CD14-positive monocyte (primary cell): ENCODE measurements around the gene STH. TPM values are rescaled to one million over a fixed set of nuclear protein-coding genes. Genes with fewer than 3 reads are reported as not detected.

Experiments
- DNase-seq, 3 donors: peaks; one replicate each; pipeline ENCODE4 v3.0.0-alpha.2; 2011 to 2022
- H2AFZ ChIP-seq: 2 replicates; pipeline ENCODE4 v1.6.0; 2012; ENCODE audit warnings: mild to moderate bottlenecking, low read depth, low read length, inconsistent platforms; ENCODE audit not compliant: insufficient read depth, poor library complexity, severe bottlenecking
- H3K27ac ChIP-seq, 2 donors: 1 replicate in 1 of 2; 2 replicates in 1 of 2; pipeline ENCODE4 v1.5.1; 2012 to 2013; ENCODE audit warnings: low read length in 2 of 2, control low read depth in 1 of 2, inconsistent platforms in 1 of 2, low read depth in 1 of 2, mild to moderate bottlenecking in 1 of 2
- H3K27me3 ChIP-seq, 2 donors: one replicate each; pipeline versions ENCODE4 v1.6.0 to v1.6.1; 2011 to 2013; ENCODE audit warnings: low read length in 2 of 2; ENCODE audit not compliant: control insufficient read depth in 2 of 2, insufficient read depth in 2 of 2
- H3K36me3 ChIP-seq, 2 donors: replicated peaks in 1 of 2; 1 replicate in 1 of 2; 2 replicates in 1 of 2; pipeline versions ENCODE4 v1.5.1 to v1.6.1; 2012 to 2013; ENCODE audit warnings: low read length in 2 of 2, control low read depth in 1 of 2, inconsistent platforms in 1 of 2, mild to moderate bottlenecking in 1 of 2; ENCODE audit not compliant: insufficient read depth in 2 of 2, control insufficient read depth in 1 of 2
- H3K4me1 ChIP-seq, 2 donors: 1 replicate in 1 of 2; 2 replicates in 1 of 2; pipeline versions ENCODE4 v1.5.1 to v1.6.1; 2012 to 2013; ENCODE audit warnings: low read length in 2 of 2, control low read depth in 1 of 2, inconsistent platforms in 1 of 2, mild to moderate bottlenecking in 1 of 2, moderate library complexity in 1 of 2; ENCODE audit not compliant: insufficient read depth in 2 of 2, control insufficient read depth in 1 of 2
- H3K4me2 ChIP-seq: replicated peaks from 2 replicates; pipeline ENCODE3; 2012; ENCODE audit warnings: low read length, moderate library complexity, mild to moderate bottlenecking; ENCODE audit not compliant: poor library complexity, severe bottlenecking; ENCODE audit errors: extremely low read depth
- H3K4me3 ChIP-seq, 3 experiments: fragments of 200-600 bp in 1 of 3; sonication (generic) in 1 of 3; replicated peaks in 1 of 3; 1 replicate in 2 of 3; 2 replicates in 1 of 3; pipeline ENCODE4 v1.5.1; 2011 to 2013; ENCODE audit warnings: low read length in 3 of 3, mild to moderate bottlenecking in 3 of 3, control low read depth in 2 of 3, low read depth in 2 of 3, inconsistent platforms in 1 of 3, moderate library complexity in 1 of 3
- H3K79me2 ChIP-seq: 2 replicates; pipeline ENCODE4 v1.6.0; 2012; ENCODE audit warnings: mild to moderate bottlenecking, control low read depth, inconsistent platforms, low read length, moderate library complexity; ENCODE audit not compliant: insufficient read depth
- H3K9ac ChIP-seq: 2 replicates; pipeline ENCODE4 v1.6.0; 2017; ENCODE audit warnings: low read length, mild to moderate bottlenecking; ENCODE audit not compliant: insufficient read depth, poor library complexity, severe bottlenecking
- H3K9me3 ChIP-seq, 2 donors: replicated peaks in 1 of 2; 1 replicate in 1 of 2; 2 replicates in 1 of 2; pipeline versions ENCODE4 v1.5.1 to v1.6.1; 2012 to 2013; ENCODE audit warnings: low read length in 2 of 2, control low read depth in 1 of 2; ENCODE audit not compliant: control insufficient read depth in 1 of 2, insufficient read depth in 1 of 2
- H4K20me1 ChIP-seq: 2 replicates; pipeline ENCODE4 v1.6.0; 2012; ENCODE audit warnings: mild to moderate bottlenecking, low read length, control low read depth, moderate library complexity; ENCODE audit not compliant: insufficient read depth
- H3K27ac Mint-ChIP-seq, 7 donors: one replicate each; pipeline ENCODE4 v1.8.0; 2020; ENCODE audit warnings: mild to moderate bottlenecking in 7 of 7, mixed read lengths in 7 of 7, moderate library complexity in 6 of 7, inconsistent platforms in 2 of 7
- H3K27me3 Mint-ChIP-seq, 3 donors: one replicate each; pipeline ENCODE4 v1.8.0; 2021 to 2022; ENCODE audit warnings: low read depth in 3 of 3, mild to moderate bottlenecking in 3 of 3, mixed read lengths in 3 of 3, moderate library complexity in 3 of 3, inconsistent platforms in 1 of 3
- H3K36me3 Mint-ChIP-seq, 2 donors: one replicate each; pipeline ENCODE4 v1.8.0; 2020; ENCODE audit warnings: mixed read lengths in 2 of 2, inconsistent platforms in 1 of 2, mild to moderate bottlenecking in 1 of 2
- H3K4me1 Mint-ChIP-seq: one replicate; pipeline ENCODE4 v1.8.0; 2020; ENCODE audit warnings: mild to moderate bottlenecking, mixed read lengths
- H3K4me3 Mint-ChIP-seq, 2 donors: one replicate each; pipeline ENCODE4 v1.8.0; 2020; ENCODE audit warnings: mild to moderate bottlenecking in 2 of 2, mixed read lengths in 2 of 2, moderate library complexity in 1 of 2
- H3K9me3 Mint-ChIP-seq, 7 donors: one replicate each; pipeline ENCODE4 v1.8.0; 2020 to 2022; ENCODE audit warnings: mixed read lengths in 7 of 7, mild to moderate bottlenecking in 6 of 7, moderate library complexity in 6 of 7, inconsistent platforms in 2 of 7
- CTCF ChIP-seq: fragments of 200-600 bp; IDR thresholded peaks from one replicate; pipeline ENCODE4 v1.8.0; 2022; ENCODE audit warnings: antibody characterized with exemption, mild to moderate bottlenecking
- WGBS: methylation state at CpG from one replicate; pipeline ENCODE4 v1.1.5; 2013; ENCODE audit warnings: missing lambda C conversion rate; ENCODE audit not compliant: insufficient coverage; 5-methylcytosine and 5-hydroxymethylcytosine counted together
- intact Hi-C, 2 donors: fragments of 100-400 bp; cut with micrococcal nuclease; formaldehyde crosslinking; loops; one replicate each; pipeline versions ENCODE4 v1.15.0 to v1.15.1; 2023
- polyA plus RNA-seq, 3 donors: library from polyadenylated mRNA; depleted of rRNA in 1 of 3; unstranded in 2 of 3; stranded (reverse) in 1 of 3; fragments of 300-500 nt in 2 of 3; fragments of >200 nt in 1 of 3; fragmentation: Illumina TruSeq in 2 of 3; gene quantifications; 1 replicate in 2 of 3; 2 replicates in 1 of 3; pipeline ENCODE4 v1.2.3, GENCODE V29; 2012 to 2021

STH gene
- polyA plus RNA-seq, 3 donors, result not detected

- DNase-seq, result no peak
- Histone ChIP-seq H3K27ac (no peak overlapping the region), H3K4me3 (no peak overlapping the region), H3K9ac (no peak overlapping the region), H3K9me3 (no peaks in the 10 kb centered on the region), H4K20me1 (no peaks in the 10 kb centered on the region), H2AFZ (no peak overlapping the region), H3K4me1 (no peaks in the 10 kb centered on the region), H3K36me3 (no peaks in the 10 kb centered on the region), H3K27me3 (no peaks in the 10 kb centered on the region), H3K79me2 (no peaks in the 10 kb centered on the region), H3K4me2 (no peak overlapping the region)
- TF ChIP-seq CTCF, result no peak
- no peak overlapping the region for H3K27ac Mint-ChIP-seq
- 89% methylated on average over 7 of the region's 7 CpGs for WGBS
- H3K36me3 Mint-ChIP-seq, result no peaks in the 10 kb centered on the region
- no peaks in the 10 kb centered on the region for H3K4me1 Mint-ChIP-seq
- intact Hi-C loops, result no loop called here
- H3K27me3 Mint-ChIP-seq, result peaks cover 0 to 8% (median 2%) of the 10 kb centered on the region in 3 donors
- H3K4me3 Mint-ChIP-seq, result no peak overlapping the region
- peaks cover 0 to 2% (median 0%) of the 10 kb centered on the region in 7 donors for H3K9me3 Mint-ChIP-seq
Measured at GRCh38 chr17:45981306-45981705, 17.7 kb upstream of the STH start.

GRCh38 chr17:45982791-45983613 lies 16.0 kb upstream of the STH start:
- Histone ChIP-seq H3K27me3 (no peaks in the 10 kb centered on the region), H3K9ac (no peak overlapping the region), H3K4me1 (no peaks in the 10 kb centered on the region), H2AFZ (no peak overlapping the region), H3K4me3 (no peak overlapping the region), H4K20me1 (no peaks in the 10 kb centered on the region), H3K4me2 (no peak overlapping the region), H3K9me3 (no peaks in the 10 kb centered on the region), H3K36me3 (no peaks in the 10 kb centered on the region), H3K79me2 (no peaks in the 10 kb centered on the region), H3K27ac (no peak overlapping the region)
- intact Hi-C loops, result no loop called here
- no peak for DNase-seq
- no peak overlapping the region for H3K4me3 Mint-ChIP-seq
- peaks cover 0 to 2% (median 0%) of the 10 kb centered on the region in 7 donors for H3K9me3 Mint-ChIP-seq
- no peaks in the 10 kb centered on the region for H3K36me3 Mint-ChIP-seq
- peaks cover 2 to 8% (median 2%) of the 10 kb centered on the region in 3 donors for H3K27me3 Mint-ChIP-seq
- no peaks in the 10 kb centered on the region for H3K4me1 Mint-ChIP-seq
- TF ChIP-seq CTCF, result no peak
- WGBS, result 94% methylated on average over 33 of the region's 41 CpGs
- no peak overlapping the region for H3K27ac Mint-ChIP-seq
